NCI-H2196 (cell line): ENCODE results near the gene KBTBD7.

Experiments used
- DNase-seq: peaks from one replicate; lab custom pipeline; 2025; ENCODE audit not compliant: unreplicated experiment; lab: John Stamatoyannopoulos, UW

KBTBD7 gene

GRCh38 chr13:41144576-41144975 lies 49.8 kb downstream of the KBTBD7 start:
- DNase-seq, result no peak
